ENCODE results near the gene MIGA2. TPM values are rescaled to one million over a fixed set of nuclear protein-coding genes. Genes with fewer than 3 reads are reported as not detected.

The MIGA2 gene
- total and polyA plus RNA-seq, 2 of the 8 experiments (the other 6 are each of a cell fraction or from before 2014, with no cell fraction given) = 24.6 to 39.0 TPM

DNA sequence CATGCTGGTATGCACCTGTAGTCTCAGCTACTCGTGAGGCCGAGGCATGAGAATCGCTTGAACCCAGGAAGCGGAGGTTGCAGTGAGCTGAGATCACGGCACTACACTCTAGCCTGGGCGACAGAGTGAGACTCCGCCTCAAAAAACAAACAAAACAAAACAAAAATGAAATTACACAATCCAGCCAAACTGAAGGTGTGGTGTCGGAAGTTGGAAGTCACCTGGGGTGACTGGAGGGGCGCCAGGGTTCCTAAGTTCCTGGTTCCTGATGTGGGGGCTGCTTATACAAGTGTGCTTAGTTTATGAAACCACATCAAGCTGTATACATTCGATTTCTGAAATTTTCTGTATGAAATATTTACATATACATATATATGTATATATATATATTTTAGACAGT lies 40.8 kb downstream of the MIGA2 start:
- FAIRE-seq (no peak), DNase-seq (ENCODE audit: low read depth in 1 of 2, low spot score in 2 of 2) (no peak)
- no peak overlapping the region for H3K14ac ChIP-seq (ENCODE audit: insufficient read length)
- H3K9ac ChIP-seq (replicated peaks in 1 of 4; ENCODE audit: extremely low read depth in 1 of 4, low read depth in 3 of 4, low read length in 3 of 4) = no peak overlapping the region
- no peak overlapping the region for H3K4me2 ChIP-seq (ENCODE audit: insufficient read depth in 1 of 2, low read depth in 2 of 2, low read length in 2 of 2)
- no peak overlapping the region for H3K18ac ChIP-seq (ENCODE audit: extremely low read depth, low read length)
- H3K36me3 ChIP-seq (ENCODE audit: control insufficient read depth in 2 of 4, insufficient read depth in 4 of 4, low read length in 3 of 4) = no peaks in the 10 kb centered on the region
- no peaks in the 10 kb centered on the region for H3K9me3 ChIP-seq (ENCODE audit: insufficient read depth in 2 of 2, low read depth in 1 of 2, low read length in 1 of 2)
- no peak overlapping the region for H3K4ac ChIP-seq (replicated peaks; ENCODE audit: insufficient read length, low read depth, low read length)
- H4K5ac ChIP-seq (ENCODE audit: insufficient read length, low read depth, low read length) = no peak overlapping the region
- no peak overlapping the region for H2BK15ac ChIP-seq (ENCODE audit: low read length)
- H3K23me2 ChIP-seq (ENCODE audit: low read depth, low read length) = peaks cover 8% of the 10 kb centered on the region
- H3K56ac ChIP-seq (replicated peaks; ENCODE audit: insufficient read length, low read depth, low read length) = no peak overlapping the region
- no peak overlapping the region for H4K8ac ChIP-seq (ENCODE audit: extremely low read depth, insufficient read depth, low read length)
- 89% methylated on average over 10 of the region's 10 CpGs; no CpG with 5 or more reads in 1 of the 2 experiments for WGBS, 2 experiments (ENCODE audit: extremely low coverage in 1 of 2, insufficient coverage in 1 of 2, insufficient read length in 1 of 2, insufficient replicate concordance in 2 of 2, low coverage in 1 of 2, low lambda C conversion rate in 2 of 2, missing lambda C conversion rate in 1 of 2)
- peaks cover 4 to 5% of the 10 kb centered on the region in 2 experiments for H4K20me1 ChIP-seq (replicated peaks in 1 of 2; ENCODE audit: control insufficient read depth in 1 of 2, insufficient read depth in 2 of 2, low read length in 2 of 2)
- no peak overlapping the region for H2BK5ac ChIP-seq (ENCODE audit: low read depth, low read length)
- H3K27me3 ChIP-seq (replicated peaks in 1 of 4; ENCODE audit: control insufficient read depth in 3 of 4, extremely low read depth in 1 of 4, insufficient read depth in 3 of 4, low read length in 3 of 4) = no peaks in the 10 kb centered on the region
- H3K79me1 ChIP-seq (ENCODE audit: low read depth, low read length) = peaks cover 5% of the 10 kb centered on the region
- no peak overlapping the region for H2AK5ac ChIP-seq (ENCODE audit: low read depth, low read length)
- H2BK120ac ChIP-seq (replicated peaks; ENCODE audit: low read depth, low read length) = no peak overlapping the region
- no peak overlapping the region for H2AFZ ChIP-seq (ENCODE audit: low read length)
- H3K4me3 ChIP-seq (ENCODE audit: extremely low read depth in 1 of 4, insufficient read depth in 2 of 4, low read depth in 3 of 4, low read length in 4 of 4) = no peak overlapping the region
- POLR2A ChIA-PET (ENCODE audit: partially characterized antibody) = interaction anchor here (0.9 kb wide), 1 partner anchor 24 kb away, joined by 3 read pairs; no protein-coding TSS in a partner anchor
- no peak overlapping the region for H2BK20ac ChIP-seq (ENCODE audit: low read length)
- H2BK12ac ChIP-seq (ENCODE audit: low read depth, low read length) = no peak overlapping the region
- H3K23ac ChIP-seq (ENCODE audit: insufficient read length) = no peak overlapping the region
- H3K79me2 ChIP-seq (ENCODE audit: control insufficient read depth in 1 of 2, insufficient read depth in 2 of 2, low read length in 2 of 2) = peaks cover 5 to 20% of the 10 kb centered on the region in 2 experiments; a peak in 3 of 4 replicates
- CTCF ChIA-PET (ENCODE audit: partially characterized antibody) = interaction anchor here (1.4 kb wide), 1 partner anchor 10 kb away, joined by 3 read pairs; no protein-coding TSS in a partner anchor
- H4K91ac ChIP-seq (replicated peaks; ENCODE audit: insufficient read length, low read length) = no peak overlapping the region
- H3K27ac ChIP-seq (ENCODE audit: low read depth, low read length) = no peak overlapping the region
- peaks cover 2 to 10% (median 6%) of the 10 kb centered on the region in 4 experiments for H3K4me1 ChIP-seq (replicated peaks in 1 of 4; ENCODE audit: control insufficient read depth in 3 of 4, insufficient read depth in 4 of 4, low read length in 3 of 4)
- TF ChIP-seq NANOG (IDR thresholded peaks at IDR 0.05; ENCODE audit: insufficient read depth, low read depth, low read length, poor library complexity, severe bottlenecking) (no peak), JUN (IDR thresholded peaks at IDR 0.05; ENCODE audit: low read depth, low read length) (no peak), E2F6 (IDR thresholded peaks at IDR 0.05) (no peak), RAD21 (IDR thresholded peaks at IDR 0.05 in 1 of 2, conservative IDR thresholded peaks at IDR 0.05 in 1 of 2; ENCODE audit: low read depth in 2 of 2, low read length in 2 of 2) (no peak), MAFK (IDR thresholded peaks at IDR 0.05; ENCODE audit: low read depth, low read length) (no peak), EP300 (IDR thresholded peaks at IDR 0.05; ENCODE audit: borderline replicate concordance in 1 of 2, low read depth in 2 of 2, low read length in 2 of 2) (no peak), TAF7 (optimal IDR thresholded peaks at IDR 0.05; ENCODE audit: borderline replicate concordance, low read depth, low read length) (no peak), CBX5 (IDR thresholded peaks at IDR 0.05; ENCODE audit: low read depth, low read length) (no peak), ATF2 (IDR thresholded peaks at IDR 0.05; ENCODE audit: low read length) (no peak)
- TF ChIP-seq, protein P1, sequence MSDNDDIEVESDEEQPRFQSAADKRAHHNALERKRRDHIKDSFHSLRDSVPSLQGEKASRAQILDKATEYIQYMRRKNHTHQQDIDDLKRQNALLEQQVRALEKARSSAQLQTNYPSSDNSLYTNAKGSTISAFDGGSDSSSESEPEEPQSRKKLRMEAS (IDR thresholded peaks at IDR 0.05) = no peak

Measured in H1 (cell line).